ENCODE results near the gene GBX2. TPM values are rescaled to one million over a fixed set of nuclear protein-coding genes. Genes with fewer than 3 reads are reported as not detected.

Gene GBX2
- total RNA-seq, result not detected

GRCh38 chr2:236168110-236169080 lies at the start of gene GBX2:
GBX2 (minus strand) TSS chr2:236168386; CDS start chr2:236167971, 415 bp downstream.
- Mint-ChIP-seq H3K27ac (no peak within 1 kb of the TSS), H3K4me1 (ENCODE audit: low read depth) (peaks cover 13% of the 10 kb centered on the region), H3K9me3 (no peaks in the 10 kb centered on the region), H3K36me3 (ENCODE audit: low read depth) (no peaks in the 10 kb centered on the region), H3K27me3 (peaks cover 58% of the 10 kb centered on the region), H3K4me3 (no peak within 1 kb of the TSS)
- CTCF ChIA-PET, result interaction anchor here (1.3 to 2.2 kb wide), 3 partner anchors 9 to 389 kb away, joined by 3 to 11 read pairs (median 6); no protein-coding TSS in a partner anchor
- TF ChIP-seq, protein P1, sequence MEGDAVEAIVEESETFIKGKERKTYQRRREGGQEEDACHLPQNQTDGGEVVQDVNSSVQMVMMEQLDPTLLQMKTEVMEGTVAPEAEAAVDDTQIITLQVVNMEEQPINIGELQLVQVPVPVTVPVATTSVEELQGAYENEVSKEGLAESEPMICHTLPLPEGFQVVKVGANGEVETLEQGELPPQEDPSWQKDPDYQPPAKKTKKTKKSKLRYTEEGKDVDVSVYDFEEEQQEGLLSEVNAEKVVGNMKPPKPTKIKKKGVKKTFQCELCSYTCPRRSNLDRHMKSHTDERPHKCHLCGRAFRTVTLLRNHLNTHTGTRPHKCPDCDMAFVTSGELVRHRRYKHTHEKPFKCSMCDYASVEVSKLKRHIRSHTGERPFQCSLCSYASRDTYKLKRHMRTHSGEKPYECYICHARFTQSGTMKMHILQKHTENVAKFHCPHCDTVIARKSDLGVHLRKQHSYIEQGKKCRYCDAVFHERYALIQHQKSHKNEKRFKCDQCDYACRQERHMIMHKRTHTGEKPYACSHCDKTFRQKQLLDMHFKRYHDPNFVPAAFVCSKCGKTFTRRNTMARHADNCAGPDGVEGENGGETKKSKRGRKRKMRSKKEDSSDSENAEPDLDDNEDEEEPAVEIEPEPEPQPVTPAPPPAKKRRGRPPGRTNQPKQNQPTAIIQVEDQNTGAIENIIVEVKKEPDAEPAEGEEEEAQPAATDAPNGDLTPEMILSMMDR (IDR thresholded peaks at IDR 0.05), result no peak
- intact Hi-C loops (cut with micrococcal nuclease), result loop anchor here (10.0 kb wide), 1 partner anchor 494 kb away; no protein-coding TSS in a partner anchor
- POLR2A ChIA-PET, result no interaction called here
- ATAC-seq, result no peak
- no peak for DNase-seq

DNA sequence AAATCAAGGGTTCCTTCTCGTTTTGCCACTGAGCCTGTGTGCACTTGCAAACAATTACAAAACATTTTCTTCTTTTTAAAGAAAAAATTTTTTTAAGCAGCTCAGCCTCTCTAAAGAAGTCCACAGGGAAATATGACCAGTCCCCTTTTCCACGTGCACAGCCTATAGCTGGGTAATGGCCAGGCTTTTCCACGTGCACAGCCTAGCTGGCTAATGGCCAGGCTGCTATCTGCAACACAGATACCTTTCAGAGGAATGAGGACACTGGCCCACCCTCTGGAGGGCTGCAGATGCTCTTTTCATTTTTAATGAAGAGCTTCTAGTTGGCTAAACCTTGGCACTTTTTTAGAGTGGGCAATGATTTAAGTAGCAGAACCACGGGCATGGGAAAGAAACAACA lies 49.7 kb upstream of the GBX2 start:
- Mint-ChIP-seq H3K9me3 (no peaks in the 10 kb centered on the region), H3K36me3 (ENCODE audit: low read depth) (no peaks in the 10 kb centered on the region), H3K27ac (no peak overlapping the region), H3K27me3 (peaks cover 17% of the 10 kb centered on the region), H3K4me3 (no peak overlapping the region), H3K4me1 (ENCODE audit: low read depth) (no peaks in the 10 kb centered on the region)
- POLR2A ChIA-PET, result no interaction called here
- intact Hi-C loops (cut with micrococcal nuclease), result no loop called here
- ATAC-seq (no peak), DNase-seq (no peak)
- TF ChIP-seq, protein P1 (IDR thresholded peaks at IDR 0.05), result no peak
- CTCF ChIA-PET, result no interaction called here

GRCh38 chr2:236216711-236217110 lies 48.5 kb upstream of the GBX2 start:
- ChIA-PET CTCF (interaction anchor here (0.7 kb wide), 1 partner anchor 470 kb away, joined by 3 read pairs; no protein-coding TSS in a partner anchor), POLR2A (no interaction called here)
- intact Hi-C loops (cut with micrococcal nuclease), result no loop called here
- H3K27me3 Mint-ChIP-seq, result peaks cover 17% of the 10 kb centered on the region
- no peak for ATAC-seq
- H3K4me1 Mint-ChIP-seq (ENCODE audit: low read depth), result no peaks in the 10 kb centered on the region
- no peaks in the 10 kb centered on the region for H3K36me3 Mint-ChIP-seq (ENCODE audit: low read depth)
- H3K4me3 Mint-ChIP-seq, result no peak overlapping the region
- TF ChIP-seq, protein P1 (IDR thresholded peaks at IDR 0.05), result no peak
- no peaks in the 10 kb centered on the region for H3K9me3 Mint-ChIP-seq
- H3K27ac Mint-ChIP-seq, result no peak overlapping the region
- DNase-seq, result no peak

GRCh38 chr2:236215761-236216333 lies 47.7 kb upstream of the GBX2 start:
- Mint-ChIP-seq H3K4me3 (no peak overlapping the region), H3K9me3 (no peaks in the 10 kb centered on the region), H3K27me3 (peaks cover 17% of the 10 kb centered on the region), H3K27ac (no peak overlapping the region), H3K36me3 (ENCODE audit: low read depth) (no peaks in the 10 kb centered on the region), H3K4me1 (ENCODE audit: low read depth) (no peaks in the 10 kb centered on the region)
- ATAC-seq (no peak), DNase-seq (no peak)
- intact Hi-C loops (cut with micrococcal nuclease), result no loop called here
- ChIA-PET CTCF (interaction anchor here (0.7 kb wide), 1 partner anchor 469 kb away, joined by 3 read pairs; no protein-coding TSS in a partner anchor), POLR2A (no interaction called here)
- TF ChIP-seq, protein P1 (IDR thresholded peaks at IDR 0.05), result no peak

DNA sequence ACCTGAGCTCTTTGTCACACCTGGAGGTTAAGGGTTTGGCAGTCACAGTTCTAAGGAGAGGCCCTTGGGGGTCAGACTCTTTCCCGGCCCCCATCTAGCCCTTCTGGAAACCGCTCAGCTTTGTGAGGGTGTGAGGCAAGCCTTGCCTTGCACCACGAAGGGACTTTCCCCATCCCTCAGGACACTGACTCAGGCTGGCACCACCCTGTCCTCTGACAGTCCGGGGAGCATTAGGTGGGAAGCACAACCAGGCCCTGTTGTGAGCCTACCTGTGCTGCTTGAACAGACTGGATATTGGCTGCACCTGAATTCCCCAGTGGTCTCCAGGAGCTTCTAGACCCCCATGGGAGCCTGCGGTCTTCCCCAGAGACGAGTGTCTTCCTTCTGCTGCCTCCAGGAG lies 47.0 kb upstream of the GBX2 start:
- ChIA-PET CTCF (no interaction called here), POLR2A (no interaction called here)
- H3K4me1 Mint-ChIP-seq (ENCODE audit: low read depth), result no peaks in the 10 kb centered on the region
- H3K36me3 Mint-ChIP-seq (ENCODE audit: low read depth), result no peaks in the 10 kb centered on the region
- intact Hi-C loops (cut with micrococcal nuclease), result no loop called here
- DNase-seq, result no peak
- H3K4me3 Mint-ChIP-seq, result no peak overlapping the region
- peaks cover 17% of the 10 kb centered on the region for H3K27me3 Mint-ChIP-seq
- no peaks in the 10 kb centered on the region for H3K9me3 Mint-ChIP-seq
- TF ChIP-seq, protein P1 (IDR thresholded peaks at IDR 0.05), result no peak
- ATAC-seq, result no peak
- no peak overlapping the region for H3K27ac Mint-ChIP-seq
